HG03460 (cell line): ENCODE results near the gene INHBA.

Source experiments
- ATAC-seq: cut with Tn5 transposase; IDR thresholded peaks from one replicate; pipeline ENCODE4 v1.9.1; 2021; ENCODE audit not compliant: unreplicated experiment

The INHBA gene

GRCh38 chr7:41702635-41703371, at the start of gene INHBA:
Gene INHBA (minus strand): TSS chr7:41703090. CDS start chr7:41700374, 2,716 bp downstream.
- ATAC-seq: no peak

- ATAC-seq: no peak
Observed at GRCh38 chr7:41752615-41753014, 49.7 kb upstream of the INHBA start.

GRCh38 chr7:41750661-41751540, 48.0 kb upstream of the INHBA start:
- ATAC-seq: no peak

- no peak for ATAC-seq
Observed at GRCh38 chr7:41747961-41748360, 45.1 kb upstream of the INHBA start.

GRCh38 chr7:41745451-41745850, 42.6 kb upstream of the INHBA start:
- no peak for ATAC-seq

- ATAC-seq: no peak
Observed at GRCh38 chr7:41744161-41744560, 41.3 kb upstream of the INHBA start.

GRCh38 chr7:41742401-41743020, 39.6 kb upstream of the INHBA start:
- ATAC-seq: no peak

GRCh38 chr7:41738806-41739205, 35.9 kb upstream of the INHBA start:
- ATAC-seq: no peak

- no peak for ATAC-seq
Observed at GRCh38 chr7:41738336-41738735, 35.4 kb upstream of the INHBA start.

GRCh38 chr7:41735206-41735605, 32.3 kb upstream of the INHBA start:
- no peak for ATAC-seq

- ATAC-seq: no peak
Observed at GRCh38 chr7:41732843-41733306, 30.0 kb upstream of the INHBA start.

GRCh38 chr7:41732436-41732785, 29.5 kb upstream of the INHBA start:
- no peak for ATAC-seq

GRCh38 chr7:41731493-41732435, 28.9 kb upstream of the INHBA start:
- ATAC-seq: peak; percentile 94

- ATAC-seq: no peak
Observed at GRCh38 chr7:41730668-41731067, 27.8 kb upstream of the INHBA start.

- ATAC-seq: no peak
Observed at GRCh38 chr7:41730161-41730560, 27.3 kb upstream of the INHBA start.

GRCh38 chr7:41729059-41729458, 26.2 kb upstream of the INHBA start:
- no peak for ATAC-seq

GRCh38 chr7:41725013-41725412, 22.1 kb upstream of the INHBA start:
- ATAC-seq: no peak

- no peak for ATAC-seq
Observed at GRCh38 chr7:41720886-41721285, 18.0 kb upstream of the INHBA start.

GRCh38 chr7:41720046-41720445, 17.2 kb upstream of the INHBA start:
- no peak for ATAC-seq

- ATAC-seq: no peak
Observed at GRCh38 chr7:41716691-41717090, 13.8 kb upstream of the INHBA start.

- ATAC-seq: no peak
Observed at GRCh38 chr7:41715000-41715399, 12.1 kb upstream of the INHBA start.
